ENCODE data around the gene MND1. TPM values are rescaled to one million over a fixed set of nuclear protein-coding genes. Genes with fewer than 3 reads are reported as not detected.
"Not testable (repeated sequence)": the region's sequence is repeated elsewhere in the genome, so short reads cannot be mapped to it uniquely, and the experiment has no call there.

Gene MND1
- total RNA-seq, 1 experiment from 2014 or later = 7.9 TPM

GRCh38 chr4:153409924-153410501 is 65.5 kb downstream of the MND1 start:
- ChIA-PET CTCF (no interaction called here), POLR2A (ENCODE audit: unreplicated experiment) (no interaction called here)
- Histone ChIP-seq H3K9ac (ENCODE audit: low read length) (no peak overlapping the region; the same call in 1 of the 2 replicates), H3K27ac (ENCODE audit: low read length) (peak overlapping the region; percentile 59), H3K9me3 (ENCODE audit: low read length) (no peaks in the 10 kb centered on the region), H3K4me2 (ENCODE audit: low read length) (peak overlapping the region; percentile 46), H3K36me3 (ENCODE audit: low read depth, low read length) (no peaks in the 10 kb centered on the region), H4K20me1 (ENCODE audit: low read length) (no peaks in the 10 kb centered on the region), H3K4me3 (ENCODE audit: low read length) (no peak overlapping the region), H3K27me3 (ENCODE audit: low read length) (no peaks in the 10 kb centered on the region), H3K4me1 (ENCODE audit: insufficient read depth, low read length) (peaks cover 17% of the 10 kb centered on the region), H3K9me2 (replicated peaks; ENCODE audit: low read length) (no peaks in the 10 kb centered on the region), H3F3A (ENCODE audit: low read length, unreplicated experiment) (no peaks in the 10 kb centered on the region), H3K79me2 (ENCODE audit: low read length) (no peaks in the 10 kb centered on the region), H2AFZ (ENCODE audit: low read length) (no peak overlapping the region)
- DNase-seq (no peak), ATAC-seq (no peak)
- no TSS peak for BruUV-seq (replicated peaks)
- TF ChIP-seq EZH2 (IDR thresholded peaks at IDR 0.05; ENCODE audit: low read length, unreplicated experiment) = no peak
- no peak for TF ChIP-seq EZH2phosphoT487 (IDR thresholded peaks at IDR 0.05; ENCODE audit: borderline replicate concordance, low read length)
- TF ChIP-seq, protein P1, sequence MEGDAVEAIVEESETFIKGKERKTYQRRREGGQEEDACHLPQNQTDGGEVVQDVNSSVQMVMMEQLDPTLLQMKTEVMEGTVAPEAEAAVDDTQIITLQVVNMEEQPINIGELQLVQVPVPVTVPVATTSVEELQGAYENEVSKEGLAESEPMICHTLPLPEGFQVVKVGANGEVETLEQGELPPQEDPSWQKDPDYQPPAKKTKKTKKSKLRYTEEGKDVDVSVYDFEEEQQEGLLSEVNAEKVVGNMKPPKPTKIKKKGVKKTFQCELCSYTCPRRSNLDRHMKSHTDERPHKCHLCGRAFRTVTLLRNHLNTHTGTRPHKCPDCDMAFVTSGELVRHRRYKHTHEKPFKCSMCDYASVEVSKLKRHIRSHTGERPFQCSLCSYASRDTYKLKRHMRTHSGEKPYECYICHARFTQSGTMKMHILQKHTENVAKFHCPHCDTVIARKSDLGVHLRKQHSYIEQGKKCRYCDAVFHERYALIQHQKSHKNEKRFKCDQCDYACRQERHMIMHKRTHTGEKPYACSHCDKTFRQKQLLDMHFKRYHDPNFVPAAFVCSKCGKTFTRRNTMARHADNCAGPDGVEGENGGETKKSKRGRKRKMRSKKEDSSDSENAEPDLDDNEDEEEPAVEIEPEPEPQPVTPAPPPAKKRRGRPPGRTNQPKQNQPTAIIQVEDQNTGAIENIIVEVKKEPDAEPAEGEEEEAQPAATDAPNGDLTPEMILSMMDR (conservative IDR thresholded peaks at IDR 0.05; ENCODE audit: low read depth, low read length) = no peak
- intact Hi-C loops (cut with micrococcal nuclease) = no loop called here

DNA sequence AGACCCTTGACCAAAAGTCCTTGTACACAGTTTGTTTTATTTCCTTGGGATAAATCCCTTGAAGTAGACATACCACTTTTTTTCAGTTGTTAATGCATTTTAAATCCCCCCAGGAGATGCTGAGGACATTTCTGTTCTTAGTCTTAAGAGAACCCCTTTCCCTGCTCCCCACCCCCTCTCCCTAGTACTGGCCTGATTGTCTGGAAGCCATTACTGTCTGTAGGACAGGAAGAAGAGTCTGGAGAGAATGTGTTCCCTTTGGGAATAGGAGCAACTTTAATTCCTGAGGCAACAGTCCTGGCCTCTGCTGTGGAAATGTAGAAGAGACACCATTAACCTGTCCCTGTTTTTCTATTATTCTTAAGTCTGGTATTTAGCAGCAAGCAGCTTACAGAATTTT is 69.4 kb downstream of the MND1 start:
- no peaks in the 10 kb centered on the region for H3K79me2 ChIP-seq (ENCODE audit: low read length)
- H3K4me2 ChIP-seq (ENCODE audit: low read length) = no peak overlapping the region
- no peak overlapping the region for H3K27ac ChIP-seq (ENCODE audit: low read length)
- no peaks in the 10 kb centered on the region for H4K20me1 ChIP-seq (ENCODE audit: low read length)
- no peak overlapping the region for H3K4me3 ChIP-seq (ENCODE audit: low read length)
- DNase-seq (no peak), ATAC-seq (no peak)
- no peak overlapping the region for H2AFZ ChIP-seq (ENCODE audit: low read length)
- ChIA-PET CTCF (no interaction called here), POLR2A (ENCODE audit: unreplicated experiment) (no interaction called here)
- H3K4me1 ChIP-seq (ENCODE audit: insufficient read depth, low read length) = peaks cover 13% of the 10 kb centered on the region
- H3K9me2 ChIP-seq (replicated peaks; ENCODE audit: low read length) = no peaks in the 10 kb centered on the region
- no peaks in the 10 kb centered on the region for H3K9me3 ChIP-seq (ENCODE audit: low read length)
- TF ChIP-seq, protein P1 (conservative IDR thresholded peaks at IDR 0.05; ENCODE audit: low read depth, low read length) = no peak
- no peak for TF ChIP-seq EZH2phosphoT487 (IDR thresholded peaks at IDR 0.05; ENCODE audit: borderline replicate concordance, low read length)
- no peak for TF ChIP-seq EZH2 (IDR thresholded peaks at IDR 0.05; ENCODE audit: low read length, unreplicated experiment)
- no peaks in the 10 kb centered on the region for H3K36me3 ChIP-seq (ENCODE audit: low read depth, low read length)
- H3K27me3 ChIP-seq (ENCODE audit: low read length) = no peaks in the 10 kb centered on the region
- no peaks in the 10 kb centered on the region for H3F3A ChIP-seq (ENCODE audit: low read length, unreplicated experiment)
- intact Hi-C loops (cut with micrococcal nuclease) = no loop called here
- H3K9ac ChIP-seq (ENCODE audit: low read length) = no peak overlapping the region
- BruUV-seq (replicated peaks) = no TSS peak

GRCh38 chr4:153416456-153416855 is 72.0 kb downstream of the MND1 start:
- intact Hi-C loops (cut with micrococcal nuclease); H3K79me2 ChIP-seq (ENCODE audit: low read length); H3K27ac ChIP-seq (ENCODE audit: low read length); H3K9ac ChIP-seq (ENCODE audit: low read length); POLR2A ChIA-PET (ENCODE audit: unreplicated experiment); H4K20me1 ChIP-seq (ENCODE audit: low read length); H3K4me3 ChIP-seq (ENCODE audit: low read length); BruUV-seq (replicated peaks); H3K9me3 ChIP-seq (ENCODE audit: low read length); H3K4me2 ChIP-seq (ENCODE audit: low read length); H3K36me3 ChIP-seq (ENCODE audit: low read depth, low read length); DNase-seq; H3K9me2 ChIP-seq (replicated peaks; ENCODE audit: low read length); CTCF ChIA-PET; H3K27me3 ChIP-seq (ENCODE audit: low read length); H3F3A ChIP-seq (ENCODE audit: low read length, unreplicated experiment); H3K4me1 ChIP-seq (ENCODE audit: insufficient read depth, low read length); H2AFZ ChIP-seq (ENCODE audit: low read length); ATAC-seq: not testable (repeated sequence)
